Measurements from ENCODE around the gene MRPL55. TPM values are rescaled to one million over a fixed set of nuclear protein-coding genes. Genes with fewer than 3 reads are reported as not detected.

MRPL55 gene
- total and polyA plus RNA-seq, 2 of the 13 experiments (the other 11 are each of a cell fraction or from before 2014, with no cell fraction given): 58.6 to 92.9 TPM

- TF ChIP-seq ZNF367 (CRISPR knock-in tag; IDR thresholded peaks at IDR 0.05; ENCODE audit: borderline replicate concordance) (no peak), ZSCAN12 (CRISPR knock-in tag; IDR thresholded peaks at IDR 0.05) (no peak), ATRX (CRISPR knock-in tag; IDR thresholded peaks at IDR 0.05; ENCODE audit: borderline replicate concordance) (no peak), THAP8 (CRISPR knock-in tag; IDR thresholded peaks at IDR 0.05; ENCODE audit: borderline replicate concordance) (no peak), TRAFD1 (CRISPR knock-in tag; IDR thresholded peaks at IDR 0.05; ENCODE audit: borderline replicate concordance) (no peak), SP140L (CRISPR knock-in tag; IDR thresholded peaks at IDR 0.05; ENCODE audit: borderline replicate concordance) (no peak), KLF13 (CRISPR knock-in tag; IDR thresholded peaks at IDR 0.05) (no peak), MEIS2 (CRISPR knock-in tag; IDR thresholded peaks at IDR 0.05) (0 out of 2 replicates have a peak, but pooled peaks have one; percentile 42), GFI1 (CRISPR knock-in tag; IDR thresholded peaks at IDR 0.05; ENCODE audit: borderline replicate concordance) (no peak; the same call in 1 of the 2 replicates), HMGXB4 (CRISPR knock-in tag; IDR thresholded peaks at IDR 0.05; ENCODE audit: borderline replicate concordance in 1 of 2, low read depth in 1 of 2) (no peak; a peak in 1 of 4 replicates), MAFF (IDR thresholded peaks at IDR 0.05; ENCODE audit: low read depth, low read length) (no peak), PTBP1 (IDR thresholded peaks at IDR 0.05; ENCODE audit: low read depth, low read length, poor library complexity, severe bottlenecking) (no peak), SNRNP70 (IDR thresholded peaks at IDR 0.05; ENCODE audit: low read depth, low read length) (no peak), ADNP (CRISPR knock-in tag; IDR thresholded peaks at IDR 0.05) (no peak)
- TF ChIP-seq, protein P1, sequence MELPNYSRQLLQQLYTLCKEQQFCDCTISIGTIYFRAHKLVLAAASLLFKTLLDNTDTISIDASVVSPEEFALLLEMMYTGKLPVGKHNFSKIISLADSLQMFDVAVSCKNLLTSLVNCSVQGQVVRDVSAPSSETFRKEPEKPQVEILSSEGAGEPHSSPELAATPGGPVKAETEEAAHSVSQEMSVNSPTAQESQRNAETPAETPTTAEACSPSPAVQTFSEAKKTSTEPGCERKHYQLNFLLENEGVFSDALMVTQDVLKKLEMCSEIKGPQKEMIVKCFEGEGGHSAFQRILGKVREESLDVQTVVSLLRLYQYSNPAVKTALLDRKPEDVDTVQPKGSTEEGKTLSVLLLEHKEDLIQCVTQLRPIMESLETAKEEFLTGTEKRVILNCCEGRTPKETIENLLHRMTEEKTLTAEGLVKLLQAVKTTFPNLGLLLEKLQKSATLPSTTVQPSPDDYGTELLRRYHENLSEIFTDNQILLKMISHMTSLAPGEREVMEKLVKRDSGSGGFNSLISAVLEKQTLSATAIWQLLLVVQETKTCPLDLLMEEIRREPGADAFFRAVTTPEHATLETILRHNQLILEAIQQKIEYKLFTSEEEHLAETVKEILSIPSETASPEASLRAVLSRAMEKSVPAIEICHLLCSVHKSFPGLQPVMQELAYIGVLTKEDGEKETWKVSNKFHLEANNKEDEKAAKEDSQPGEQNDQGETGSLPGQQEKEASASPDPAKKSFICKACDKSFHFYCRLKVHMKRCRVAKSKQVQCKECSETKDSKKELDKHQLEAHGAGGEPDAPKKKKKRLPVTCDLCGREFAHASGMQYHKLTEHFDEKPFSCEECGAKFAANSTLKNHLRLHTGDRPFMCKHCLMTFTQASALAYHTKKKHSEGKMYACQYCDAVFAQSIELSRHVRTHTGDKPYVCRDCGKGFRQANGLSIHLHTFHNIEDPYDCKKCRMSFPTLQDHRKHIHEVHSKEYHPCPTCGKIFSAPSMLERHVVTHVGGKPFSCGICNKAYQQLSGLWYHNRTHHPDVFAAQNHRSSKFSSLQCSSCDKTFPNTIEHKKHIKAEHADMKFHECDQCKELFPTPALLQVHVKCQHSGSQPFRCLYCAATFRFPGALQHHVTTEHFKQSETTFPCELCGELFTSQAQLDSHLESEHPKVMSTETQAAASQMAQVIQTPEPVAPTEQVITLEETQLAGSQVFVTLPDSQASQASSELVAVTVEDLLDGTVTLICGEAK (IDR thresholded peaks at IDR 0.05): no peak
- TF ChIP-seq, protein P1 (CRISPR knock-in tag; IDR thresholded peaks at IDR 0.05): no peak
These were observed 40.5 kb upstream of the MRPL55 start, which contains the start of gene GJC2 (continued) for GRCh38 chr1:228149406-228150119.

Measured in HepG2 (cell line).